ENCODE measurements around the gene QSOX2.

GRCh38 chr9:136171009-136171800, 74.4 kb downstream of the QSOX2 start:
- TF ChIP-seq CTCF (IDR thresholded peaks at IDR 0.05) (no peak), POLR2AphosphoS5 (IDR thresholded peaks at IDR 0.05) (no peak)
